Measurements from ENCODE around the gene ALG9. TPM values are rescaled to one million over a fixed set of nuclear protein-coding genes. Genes with fewer than 3 reads are reported as not detected.

The ALG9 gene
- total and polyA plus RNA-seq, 2 of the 4 experiments (the other 2 are of a cell fraction) = 20.7 to 35.7 TPM

- H2BK20ac ChIP-seq (ENCODE audit: low read depth, low read length) = no peak overlapping the region
- no peak overlapping the region for H4K5ac ChIP-seq (ENCODE audit: low read depth, low read length)
- in situ Hi-C loops (cut with MboI; ENCODE audit: low sequenced_read_pairs) = no loop called here
- no peaks in the 10 kb centered on the region for H3K27me3 ChIP-seq (ENCODE audit: control insufficient read depth, insufficient read depth, low read length)
- ATAC-seq (ENCODE audit: low read depth) = no peak
- no peak overlapping the region for H2BK15ac ChIP-seq (ENCODE audit: low read depth, low read length)
- no peak for DNase-seq
- no peak overlapping the region for H3K23ac ChIP-seq (ENCODE audit: low read depth, low read length)
- H2BK5ac ChIP-seq (ENCODE audit: low read depth, low read length, poor library complexity, severe bottlenecking) = no peak overlapping the region
- no peak overlapping the region for H3K4me2 ChIP-seq (ENCODE audit: low read depth, low read length)
- peaks cover 8% of the 10 kb centered on the region; the same call in 1 of the 2 replicates for H3K36me3 ChIP-seq (ENCODE audit: control insufficient read depth, insufficient read depth, low read length)
- H3K4ac ChIP-seq (ENCODE audit: low read depth, low read length) = no peak overlapping the region
- no peak overlapping the region for H3K9ac ChIP-seq (ENCODE audit: low read depth, low read length)
- H3K27ac ChIP-seq (ENCODE audit: insufficient read depth, low read length) = no peak overlapping the region
- dilution Hi-C loops (cut with HindIII; ENCODE audit: low sequenced_read_pairs, unreplicated experiment) = no loop called here
- no peak for TF ChIP-seq USF2 (IDR thresholded peaks at IDR 0.05; ENCODE audit: low read depth, low read length)
- no peak for TF ChIP-seq RFX5 (IDR thresholded peaks at IDR 0.05; ENCODE audit: low read depth, low read length)
- H4K91ac ChIP-seq (ENCODE audit: insufficient read depth, low read depth, low read length) = no peak overlapping the region
- H3K4me3 ChIP-seq (ENCODE audit: insufficient read depth, low read depth, low read length) = no peak overlapping the region
- intact Hi-C loops (cut with micrococcal nuclease) = no loop called here
- peaks cover 6% of the 10 kb centered on the region for H3K4me1 ChIP-seq (ENCODE audit: control insufficient read depth, insufficient read depth, low read length)
- H2AK9ac ChIP-seq (replicated peaks; ENCODE audit: low read depth, low read length, poor library complexity) = no peak overlapping the region
- peaks cover 6% of the 10 kb centered on the region; the same call in 1 of the 2 replicates for H3K9me1 ChIP-seq (ENCODE audit: insufficient read depth, low read length)
- no peak overlapping the region for H3K56ac ChIP-seq (ENCODE audit: extremely low read depth, insufficient read depth, low read length)
- no peaks in the 10 kb centered on the region for H3K9me3 ChIP-seq (ENCODE audit: control insufficient read depth, insufficient read depth, low read length)
- H2AFZ ChIP-seq (replicated peaks; ENCODE audit: low read length, poor library complexity) = no peak overlapping the region
- ChIA-PET CTCF (no interaction called here), POLR2A (ENCODE audit: unreplicated experiment) (interaction anchor here (0.6 kb wide), 1 partner anchor 15 kb away, joined by 10 read pairs; no protein-coding TSS in a partner anchor)
- no TSS peak for BruUV-seq (replicated peaks)
- no peaks in the 10 kb centered on the region for H4K20me1 ChIP-seq (ENCODE audit: insufficient read depth, low read length)
- no peak overlapping the region for H3K14ac ChIP-seq (replicated peaks; ENCODE audit: low read depth, low read length)
- H3K79me1 ChIP-seq (ENCODE audit: low read depth in 1 of 2, low read length in 2 of 2) = peaks cover 3% of the 10 kb centered on the region in 2 experiments; a peak in 1 of 4 replicates
- no CpG with 5 or more reads among the region's 2 CpGs for WGBS, 2 experiments (ENCODE audit: extremely low coverage in 2 of 2, insufficient read length in 1 of 2)
- H2AK5ac ChIP-seq (ENCODE audit: low read depth, low read length) = no peak overlapping the region
- no peak overlapping the region for H3K18ac ChIP-seq (ENCODE audit: low read depth, low read length)
- H2BK120ac ChIP-seq (ENCODE audit: low read depth, low read length) = no peak overlapping the region
- no peak overlapping the region for H4K8ac ChIP-seq (ENCODE audit: low read depth in 2 of 2, low read length in 2 of 2)
Observed at GRCh38 chr11:111811445-111811844, 59.9 kb downstream of the ALG9 start.
